Neural cell (in vitro differentiated cells): ENCODE data around the gene GRIK2.

ENCODE experiments used
- EP300 ChIP-seq: fragments of 450-650 bp; conservative IDR thresholded peaks from 2 replicates; pipeline ENCODE4 v1.6.1; 2014; ENCODE audit warnings: antibody characterized with exemption, mild to moderate bottlenecking, moderate library complexity; ENCODE audit not compliant: poor library complexity, severe bottlenecking
- EZH2 ChIP-seq: fragments of 200-600, 300-800 bp; shearing (Covaris generic), sonication (generic); IDR thresholded peaks from 2 replicates; pipeline ENCODE4 v1.6.1; 2014; ENCODE audit warnings: antibody characterized with exemption, low read length, borderline replicate concordance, mild to moderate bottlenecking; ENCODE audit not compliant: insufficient read depth, poor library complexity, severe bottlenecking
- MXI1 ChIP-seq: fragments of 450-650 bp; conservative IDR thresholded peaks from 2 replicates; pipeline ENCODE4 v1.6.1; 2014; ENCODE audit warnings: antibody characterized with exemption, mild to moderate bottlenecking; ENCODE audit not compliant: poor library complexity, severe bottlenecking
- POLR2AphosphoS5 ChIP-seq: IDR thresholded peaks from 2 replicates; pipeline ENCODE4 v1.6.1; 2012
- RAD21 ChIP-seq: fragments of 450-650 bp; conservative IDR thresholded peaks from 2 replicates; pipeline ENCODE4 v1.6.1; 2014; ENCODE audit warnings: antibody characterized with exemption, mild to moderate bottlenecking, moderate library complexity
- TF ChIP-seq, protein P1 (sequence below): fragments of 450-650 bp; IDR thresholded peaks from 2 replicates; pipeline ENCODE4 v1.5.1; 2014; ENCODE audit warnings: antibody characterized with exemption, mild to moderate bottlenecking, moderate library complexity; ENCODE audit not compliant: poor library complexity, severe bottlenecking
- TF ChIP-seq, protein P2 (sequence below): IDR thresholded peaks from 2 replicates; pipeline ENCODE4 v1.6.1; 2012; ENCODE audit warnings: borderline replicate concordance

DNA sequence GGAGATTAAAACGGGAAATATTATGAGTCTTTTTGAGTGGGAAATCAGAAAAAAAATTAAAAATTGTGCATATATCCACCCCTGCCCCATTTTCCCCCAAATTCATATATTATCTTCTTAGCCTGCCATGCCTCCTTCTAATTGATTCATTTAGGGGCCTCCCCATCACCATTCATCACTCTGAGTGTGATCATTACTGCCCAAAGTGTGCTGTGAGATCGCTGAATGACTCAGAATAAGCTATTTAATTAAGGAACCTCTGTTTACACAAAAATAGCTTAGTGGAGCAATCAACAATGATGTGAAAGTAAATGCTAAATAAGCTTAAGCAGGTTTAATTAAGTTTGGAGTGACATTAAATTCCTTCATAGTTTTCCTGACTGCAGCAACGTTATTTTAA, 645.5 kb downstream of the GRIK2 start:
- TF ChIP-seq EZH2 (no peak), MXI1 (no peak), EP300 (no peak), RAD21 (no peak), POLR2AphosphoS5 (no peak)
- TF ChIP-seq, protein P1, sequence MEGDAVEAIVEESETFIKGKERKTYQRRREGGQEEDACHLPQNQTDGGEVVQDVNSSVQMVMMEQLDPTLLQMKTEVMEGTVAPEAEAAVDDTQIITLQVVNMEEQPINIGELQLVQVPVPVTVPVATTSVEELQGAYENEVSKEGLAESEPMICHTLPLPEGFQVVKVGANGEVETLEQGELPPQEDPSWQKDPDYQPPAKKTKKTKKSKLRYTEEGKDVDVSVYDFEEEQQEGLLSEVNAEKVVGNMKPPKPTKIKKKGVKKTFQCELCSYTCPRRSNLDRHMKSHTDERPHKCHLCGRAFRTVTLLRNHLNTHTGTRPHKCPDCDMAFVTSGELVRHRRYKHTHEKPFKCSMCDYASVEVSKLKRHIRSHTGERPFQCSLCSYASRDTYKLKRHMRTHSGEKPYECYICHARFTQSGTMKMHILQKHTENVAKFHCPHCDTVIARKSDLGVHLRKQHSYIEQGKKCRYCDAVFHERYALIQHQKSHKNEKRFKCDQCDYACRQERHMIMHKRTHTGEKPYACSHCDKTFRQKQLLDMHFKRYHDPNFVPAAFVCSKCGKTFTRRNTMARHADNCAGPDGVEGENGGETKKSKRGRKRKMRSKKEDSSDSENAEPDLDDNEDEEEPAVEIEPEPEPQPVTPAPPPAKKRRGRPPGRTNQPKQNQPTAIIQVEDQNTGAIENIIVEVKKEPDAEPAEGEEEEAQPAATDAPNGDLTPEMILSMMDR = no peak
- TF ChIP-seq, protein P2, sequence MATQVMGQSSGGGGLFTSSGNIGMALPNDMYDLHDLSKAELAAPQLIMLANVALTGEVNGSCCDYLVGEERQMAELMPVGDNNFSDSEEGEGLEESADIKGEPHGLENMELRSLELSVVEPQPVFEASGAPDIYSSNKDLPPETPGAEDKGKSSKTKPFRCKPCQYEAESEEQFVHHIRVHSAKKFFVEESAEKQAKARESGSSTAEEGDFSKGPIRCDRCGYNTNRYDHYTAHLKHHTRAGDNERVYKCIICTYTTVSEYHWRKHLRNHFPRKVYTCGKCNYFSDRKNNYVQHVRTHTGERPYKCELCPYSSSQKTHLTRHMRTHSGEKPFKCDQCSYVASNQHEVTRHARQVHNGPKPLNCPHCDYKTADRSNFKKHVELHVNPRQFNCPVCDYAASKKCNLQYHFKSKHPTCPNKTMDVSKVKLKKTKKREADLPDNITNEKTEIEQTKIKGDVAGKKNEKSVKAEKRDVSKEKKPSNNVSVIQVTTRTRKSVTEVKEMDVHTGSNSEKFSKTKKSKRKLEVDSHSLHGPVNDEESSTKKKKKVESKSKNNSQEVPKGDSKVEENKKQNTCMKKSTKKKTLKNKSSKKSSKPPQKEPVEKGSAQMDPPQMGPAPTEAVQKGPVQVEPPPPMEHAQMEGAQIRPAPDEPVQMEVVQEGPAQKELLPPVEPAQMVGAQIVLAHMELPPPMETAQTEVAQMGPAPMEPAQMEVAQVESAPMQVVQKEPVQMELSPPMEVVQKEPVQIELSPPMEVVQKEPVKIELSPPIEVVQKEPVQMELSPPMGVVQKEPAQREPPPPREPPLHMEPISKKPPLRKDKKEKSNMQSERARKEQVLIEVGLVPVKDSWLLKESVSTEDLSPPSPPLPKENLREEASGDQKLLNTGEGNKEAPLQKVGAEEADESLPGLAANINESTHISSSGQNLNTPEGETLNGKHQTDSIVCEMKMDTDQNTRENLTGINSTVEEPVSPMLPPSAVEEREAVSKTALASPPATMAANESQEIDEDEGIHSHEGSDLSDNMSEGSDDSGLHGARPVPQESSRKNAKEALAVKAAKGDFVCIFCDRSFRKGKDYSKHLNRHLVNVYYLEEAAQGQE = no peak
